MM.1S (cell line): Measurements from ENCODE around the gene BPIFA3.

Experiments used
- CTCF ChIP-seq: fragments of 300-600 bp; sonication (generic); IDR thresholded peaks from 2 replicates; pipeline ENCODE4 v1.5.1; 2016; ENCODE audit warnings: antibody characterized with exemption, low read length, mixed read lengths
- EZH2phosphoT487 ChIP-seq: fragments of 300-600 bp; sonication (generic); IDR thresholded peaks from 2 replicates; pipeline ENCODE4 v1.6.1; 2018; ENCODE audit warnings: antibody characterized with exemption, low read length

- TF ChIP-seq CTCF = no peak
- TF ChIP-seq EZH2phosphoT487 = no peak
These were observed 7.2 kb downstream of the BPIFA3 start for GRCh38 chr20:33224399-33224798.
